B cell (primary cell): ENCODE data around the gene GPR37L1.

ENCODE experiments used
- EZH2 ChIP-seq: IDR thresholded peaks from 2 replicates; pipeline ENCODE4 v1.6.1; 2012; ENCODE audit warnings: borderline replicate concordance, low read depth, mild to moderate bottlenecking, moderate library complexity, low read length; ENCODE audit not compliant: insufficient read depth, poor library complexity, severe bottlenecking
- TF ChIP-seq, protein P1 (sequence below): fragments of 200-600 bp; IDR thresholded peaks from one replicate; pipeline ENCODE4 v1.8.0; 2022; ENCODE audit warnings: antibody characterized with exemption, mild to moderate bottlenecking

GRCh38 chr1:202168861-202169260 is 46.1 kb downstream of the GPR37L1 start:
- no peak for TF ChIP-seq EZH2
- TF ChIP-seq, protein P1, sequence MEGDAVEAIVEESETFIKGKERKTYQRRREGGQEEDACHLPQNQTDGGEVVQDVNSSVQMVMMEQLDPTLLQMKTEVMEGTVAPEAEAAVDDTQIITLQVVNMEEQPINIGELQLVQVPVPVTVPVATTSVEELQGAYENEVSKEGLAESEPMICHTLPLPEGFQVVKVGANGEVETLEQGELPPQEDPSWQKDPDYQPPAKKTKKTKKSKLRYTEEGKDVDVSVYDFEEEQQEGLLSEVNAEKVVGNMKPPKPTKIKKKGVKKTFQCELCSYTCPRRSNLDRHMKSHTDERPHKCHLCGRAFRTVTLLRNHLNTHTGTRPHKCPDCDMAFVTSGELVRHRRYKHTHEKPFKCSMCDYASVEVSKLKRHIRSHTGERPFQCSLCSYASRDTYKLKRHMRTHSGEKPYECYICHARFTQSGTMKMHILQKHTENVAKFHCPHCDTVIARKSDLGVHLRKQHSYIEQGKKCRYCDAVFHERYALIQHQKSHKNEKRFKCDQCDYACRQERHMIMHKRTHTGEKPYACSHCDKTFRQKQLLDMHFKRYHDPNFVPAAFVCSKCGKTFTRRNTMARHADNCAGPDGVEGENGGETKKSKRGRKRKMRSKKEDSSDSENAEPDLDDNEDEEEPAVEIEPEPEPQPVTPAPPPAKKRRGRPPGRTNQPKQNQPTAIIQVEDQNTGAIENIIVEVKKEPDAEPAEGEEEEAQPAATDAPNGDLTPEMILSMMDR = no peak
